22Rv1 (cell line): ENCODE measurements around the gene EFNB2.

Experiments used
- H3K27ac ChIP-seq: fragments of 450-650 bp; 2 replicates; pipeline ENCODE4 v1.5.1; 2017
- ZFX ChIP-seq: fragments of 450-650 bp; IDR thresholded peaks from 2 replicates; pipeline ENCODE4 v1.6.1; 2017; ENCODE audit warnings: antibody characterized with exemption, borderline replicate concordance
- TF ChIP-seq, protein P1 (sequence below): fragments of 450-650 bp; IDR thresholded peaks from 2 replicates; pipeline ENCODE4 v1.5.1; 2017; ENCODE audit warnings: mild to moderate bottlenecking

Gene EFNB2

DNA sequence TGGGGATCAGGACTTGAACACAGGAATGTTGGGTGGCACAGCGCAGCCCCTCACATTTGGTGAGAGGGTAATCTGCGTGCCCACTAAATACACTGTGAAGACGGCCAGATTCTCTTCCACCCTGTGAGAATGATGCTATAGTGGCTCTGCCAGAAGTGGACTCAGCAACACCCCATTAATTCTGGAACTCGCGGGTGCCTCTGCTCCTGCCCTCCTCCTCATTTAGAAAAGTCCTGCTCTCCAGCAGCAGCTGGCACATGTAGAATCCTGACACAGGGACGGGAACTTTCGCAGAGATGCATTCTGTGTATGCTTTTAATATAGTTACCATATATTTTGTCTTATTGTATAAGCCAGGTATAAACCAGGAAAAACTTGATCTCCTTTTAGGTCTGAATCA lies 57.3 kb downstream of the EFNB2 start:
- no peak for TF ChIP-seq ZFX
- TF ChIP-seq, protein P1, sequence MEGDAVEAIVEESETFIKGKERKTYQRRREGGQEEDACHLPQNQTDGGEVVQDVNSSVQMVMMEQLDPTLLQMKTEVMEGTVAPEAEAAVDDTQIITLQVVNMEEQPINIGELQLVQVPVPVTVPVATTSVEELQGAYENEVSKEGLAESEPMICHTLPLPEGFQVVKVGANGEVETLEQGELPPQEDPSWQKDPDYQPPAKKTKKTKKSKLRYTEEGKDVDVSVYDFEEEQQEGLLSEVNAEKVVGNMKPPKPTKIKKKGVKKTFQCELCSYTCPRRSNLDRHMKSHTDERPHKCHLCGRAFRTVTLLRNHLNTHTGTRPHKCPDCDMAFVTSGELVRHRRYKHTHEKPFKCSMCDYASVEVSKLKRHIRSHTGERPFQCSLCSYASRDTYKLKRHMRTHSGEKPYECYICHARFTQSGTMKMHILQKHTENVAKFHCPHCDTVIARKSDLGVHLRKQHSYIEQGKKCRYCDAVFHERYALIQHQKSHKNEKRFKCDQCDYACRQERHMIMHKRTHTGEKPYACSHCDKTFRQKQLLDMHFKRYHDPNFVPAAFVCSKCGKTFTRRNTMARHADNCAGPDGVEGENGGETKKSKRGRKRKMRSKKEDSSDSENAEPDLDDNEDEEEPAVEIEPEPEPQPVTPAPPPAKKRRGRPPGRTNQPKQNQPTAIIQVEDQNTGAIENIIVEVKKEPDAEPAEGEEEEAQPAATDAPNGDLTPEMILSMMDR, result no peak
- H3K27ac ChIP-seq, result no peak overlapping the region

DNA sequence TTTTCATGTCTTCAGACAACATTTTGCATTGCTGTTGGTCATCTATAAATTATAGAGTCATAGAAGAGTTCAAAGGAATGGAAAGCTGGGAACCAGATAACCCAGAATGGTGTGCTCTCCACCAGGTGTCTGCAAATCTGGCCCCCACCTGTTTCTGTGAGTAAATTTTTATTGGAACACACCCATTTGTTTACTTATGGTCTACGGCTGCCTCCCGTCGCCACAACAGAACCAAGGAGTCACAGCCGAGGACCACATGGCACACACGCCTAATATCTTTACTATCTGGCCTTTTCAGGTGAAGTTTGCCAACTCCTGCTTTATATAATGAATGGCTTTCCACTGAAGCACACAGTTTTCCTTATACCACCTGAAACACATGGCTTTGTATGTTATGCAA lies 58.2 kb downstream of the EFNB2 start:
- no peak overlapping the region for H3K27ac ChIP-seq
- no peak for TF ChIP-seq ZFX
- TF ChIP-seq, protein P1, result no peak

GRCh38 chr13:106475852-106476251 lies 59.6 kb downstream of the EFNB2 start:
- H3K27ac ChIP-seq, result no peak overlapping the region
- TF ChIP-seq, protein P1, result no peak
- TF ChIP-seq ZFX, result no peak

DNA sequence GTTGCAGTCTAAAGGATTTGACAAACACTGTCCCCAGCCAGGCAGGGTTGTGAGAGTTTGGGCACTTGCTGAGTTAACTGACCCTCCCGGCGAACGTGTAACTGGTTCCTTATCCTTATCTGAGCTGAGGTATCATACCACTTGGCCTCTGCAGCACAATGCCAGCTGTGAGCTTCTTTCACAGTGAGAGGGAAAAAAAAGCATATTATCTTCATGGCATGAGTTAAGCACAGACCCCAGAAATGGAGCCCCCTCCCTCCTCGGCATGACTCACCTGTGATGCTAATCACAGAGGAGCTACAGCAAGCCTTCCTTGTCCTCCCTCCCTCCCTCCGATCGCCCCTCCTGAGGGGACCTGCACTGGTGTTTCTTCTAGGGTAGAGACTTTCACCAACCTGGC lies 60.5 kb downstream of the EFNB2 start:
- no peak for TF ChIP-seq ZFX
- TF ChIP-seq, protein P1, result no peak
- no peak overlapping the region for H3K27ac ChIP-seq

DNA sequence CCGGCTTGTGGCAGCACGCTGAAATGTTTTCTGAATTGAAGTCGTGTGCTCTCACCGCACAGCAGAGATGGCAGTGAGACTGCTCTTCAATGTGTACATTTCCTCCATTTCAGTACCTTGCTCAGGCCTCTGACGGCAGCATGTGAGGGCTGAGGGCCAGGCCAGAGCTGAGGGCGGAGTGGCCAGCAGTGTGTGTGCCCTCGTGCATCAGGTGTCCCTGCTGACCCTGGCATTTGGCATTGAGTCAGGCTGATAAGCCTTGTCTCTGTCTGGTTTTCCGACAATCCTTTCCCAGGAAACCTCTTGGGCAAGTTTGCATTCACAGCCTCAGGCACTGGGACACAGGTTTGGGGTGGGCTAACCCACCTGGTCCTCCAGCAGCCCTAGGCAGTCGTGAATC lies 62.3 kb downstream of the EFNB2 start:
- TF ChIP-seq ZFX, result no peak
- TF ChIP-seq, protein P1, result no peak
- H3K27ac ChIP-seq, result no peak overlapping the region

GRCh38 chr13:106472621-106473020 lies 62.8 kb downstream of the EFNB2 start:
- no peak overlapping the region for H3K27ac ChIP-seq
- no peak for TF ChIP-seq ZFX
- TF ChIP-seq, protein P1, result no peak

- no peak overlapping the region for H3K27ac ChIP-seq
- TF ChIP-seq, protein P1, result no peak
- no peak for TF ChIP-seq ZFX
Measured at GRCh38 chr13:106471957-106472543, 63.4 kb downstream of the EFNB2 start.
